ENCODE measurements around the gene MICAL3.
"Not testable (repeated sequence)": the region's sequence is repeated elsewhere in the genome, so short reads cannot be mapped to it uniquely, and the experiment has no call there.

- not testable (repeated sequence) for TF ChIP-seq ZFP3 (CRISPR knock-in tag; IDR thresholded peaks at IDR 0.05); ZNF70 (CRISPR knock-in tag; IDR thresholded peaks at IDR 0.05); ZFP30 (CRISPR knock-in tag; IDR thresholded peaks at IDR 0.05); OSR1 (CRISPR knock-in tag; IDR thresholded peaks at IDR 0.05); ARNTL (CRISPR knock-in tag; IDR thresholded peaks at IDR 0.05; ENCODE audit: borderline replicate concordance, low read depth); PATZ1 (CRISPR knock-in tag; IDR thresholded peaks at IDR 0.05; ENCODE audit: borderline replicate concordance)
- TF ChIP-seq, protein P1, sequence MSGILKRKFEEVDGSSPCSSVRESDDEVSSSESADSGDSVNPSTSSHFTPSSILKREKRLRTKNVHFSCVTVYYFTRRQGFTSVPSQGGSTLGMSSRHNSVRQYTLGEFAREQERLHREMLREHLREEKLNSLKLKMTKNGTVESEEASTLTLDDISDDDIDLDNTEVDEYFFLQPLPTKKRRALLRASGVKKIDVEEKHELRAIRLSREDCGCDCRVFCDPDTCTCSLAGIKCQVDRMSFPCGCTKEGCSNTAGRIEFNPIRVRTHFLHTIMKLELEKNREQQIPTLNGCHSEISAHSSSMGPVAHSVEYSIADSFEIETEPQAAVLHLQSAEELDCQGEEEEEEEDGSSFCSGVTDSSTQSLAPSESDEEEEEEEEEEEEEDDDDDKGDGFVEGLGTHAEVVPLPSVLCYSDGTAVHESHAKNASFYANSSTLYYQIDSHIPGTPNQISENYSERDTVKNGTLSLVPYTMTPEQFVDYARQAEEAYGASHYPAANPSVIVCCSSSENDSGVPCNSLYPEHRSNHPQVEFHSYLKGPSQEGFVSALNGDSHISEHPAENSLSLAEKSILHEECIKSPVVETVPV (CRISPR knock-in tag; IDR thresholded peaks at IDR 0.05): not testable (repeated sequence)
- TF ChIP-seq, protein P2, sequence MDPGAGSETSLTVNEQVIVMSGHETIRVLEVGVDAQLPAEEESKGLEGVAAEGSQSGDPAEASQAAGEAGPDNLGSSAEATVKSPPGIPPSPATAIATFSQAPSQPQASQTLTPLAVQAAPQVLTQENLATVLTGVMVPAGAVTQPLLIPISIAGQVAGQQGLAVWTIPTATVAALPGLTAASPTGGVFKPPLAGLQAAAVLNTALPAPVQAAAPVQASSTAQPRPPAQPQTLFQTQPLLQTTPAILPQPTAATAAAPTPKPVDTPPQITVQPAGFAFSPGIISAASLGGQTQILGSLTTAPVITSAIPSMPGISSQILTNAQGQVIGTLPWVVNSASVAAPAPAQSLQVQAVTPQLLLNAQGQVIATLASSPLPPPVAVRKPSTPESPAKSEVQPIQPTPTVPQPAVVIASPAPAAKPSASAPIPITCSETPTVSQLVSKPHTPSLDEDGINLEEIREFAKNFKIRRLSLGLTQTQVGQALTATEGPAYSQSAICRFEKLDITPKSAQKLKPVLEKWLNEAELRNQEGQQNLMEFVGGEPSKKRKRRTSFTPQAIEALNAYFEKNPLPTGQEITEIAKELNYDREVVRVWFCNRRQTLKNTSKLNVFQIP (CRISPR knock-in tag; IDR thresholded peaks at IDR 0.05; ENCODE audit: borderline replicate concordance, low read depth): not testable (repeated sequence)
Observed at GRCh38 chr22:18073927-18074326, 49.6 kb upstream of the MICAL3 start.
